HG02759 (cell line): ENCODE measurements around the gene C19orf38.
"Not testable (repeated sequence)": the region's sequence is repeated elsewhere in the genome, so short reads cannot be mapped to it uniquely, and the experiment has no call there.

Experiments
- ATAC-seq: cut with Tn5 transposase; IDR thresholded peaks from one replicate; pipeline ENCODE4 v1.9.1; 2021; ENCODE audit warnings: mild to moderate bottlenecking, moderate library complexity; ENCODE audit not compliant: unreplicated experiment

The C19orf38 gene

DNA sequence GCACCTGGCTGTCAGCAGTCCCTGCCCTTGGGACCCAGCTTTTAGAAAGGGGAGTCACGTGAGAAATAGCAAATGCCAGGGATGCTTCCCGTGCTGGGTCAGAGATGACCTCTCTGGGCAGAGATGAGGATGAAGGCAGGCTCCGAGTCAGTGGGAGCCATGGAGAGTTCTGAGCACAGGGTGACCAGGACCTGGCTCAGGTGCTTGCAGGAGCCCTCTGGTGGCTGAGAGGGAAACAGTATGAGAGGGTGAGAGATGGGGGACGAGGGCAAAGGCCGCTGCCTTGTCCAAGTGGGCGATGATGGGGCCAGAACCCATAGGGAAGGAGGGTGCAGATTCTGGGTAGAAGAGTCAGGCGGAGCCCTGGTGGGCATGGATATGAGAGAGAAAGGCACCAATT, 28.0 kb upstream of the C19orf38 start:
- no peak for ATAC-seq

DNA sequence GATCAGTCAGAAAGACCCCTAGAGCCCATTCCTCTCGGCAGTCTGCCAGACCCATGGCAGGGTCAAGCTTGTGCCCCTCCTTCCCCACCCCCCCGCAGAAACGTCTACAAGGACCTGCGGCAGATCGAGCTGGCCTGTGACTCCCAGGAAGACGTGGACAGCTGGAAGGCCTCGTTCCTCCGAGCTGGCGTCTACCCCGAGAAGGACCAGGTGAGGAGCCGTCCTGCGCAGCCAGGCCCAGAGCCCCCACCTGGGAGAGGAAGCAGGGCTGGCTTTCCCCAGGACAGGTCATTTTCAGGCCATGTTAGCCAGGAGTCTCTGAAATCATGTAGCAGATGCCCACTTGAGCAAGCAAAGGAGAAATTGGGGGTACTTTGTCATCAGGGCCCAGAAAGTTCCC, 24.5 kb upstream of the C19orf38 start:
- ATAC-seq: no peak

DNA sequence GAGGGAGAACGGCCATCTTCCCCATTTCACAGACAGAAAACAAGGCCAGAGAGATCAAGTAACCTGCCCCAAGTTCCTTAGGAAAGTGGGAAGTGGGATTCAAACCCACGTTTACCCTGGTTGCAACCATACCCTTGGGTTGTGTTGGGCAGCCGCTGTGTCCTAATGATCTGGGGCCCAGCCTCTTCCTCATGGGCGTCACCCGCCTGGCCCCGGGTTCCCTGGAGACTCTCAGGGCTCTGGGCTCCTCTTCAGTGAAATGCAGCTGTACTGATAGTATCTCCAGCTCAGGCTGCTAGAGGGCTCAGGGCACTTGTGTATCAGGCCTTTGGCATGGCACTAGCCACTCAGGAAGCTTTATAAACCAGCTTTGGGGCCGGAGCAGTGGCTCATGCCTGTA, 22.0 kb upstream of the C19orf38 start:
- no peak for ATAC-seq

DNA sequence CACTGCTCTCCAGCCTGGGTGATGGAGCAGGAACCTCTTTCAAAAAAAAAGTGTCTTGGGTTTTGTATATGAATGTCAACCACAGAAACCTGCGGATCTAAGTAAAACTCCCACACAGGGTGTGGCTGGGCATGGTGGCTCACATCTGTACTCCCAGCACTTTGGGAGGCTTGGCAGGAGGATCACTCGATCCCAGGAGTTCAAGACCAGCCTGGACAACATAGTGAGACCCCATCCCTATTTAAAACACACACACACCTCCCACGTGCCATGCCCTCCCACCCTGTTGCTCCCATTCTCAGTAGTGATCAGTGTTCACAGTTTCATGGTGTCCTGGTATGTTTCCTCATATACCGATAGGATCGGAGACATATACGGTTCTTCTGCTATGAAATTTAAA, 21.4 kb upstream of the C19orf38 start:
- ATAC-seq: no peak

DNA sequence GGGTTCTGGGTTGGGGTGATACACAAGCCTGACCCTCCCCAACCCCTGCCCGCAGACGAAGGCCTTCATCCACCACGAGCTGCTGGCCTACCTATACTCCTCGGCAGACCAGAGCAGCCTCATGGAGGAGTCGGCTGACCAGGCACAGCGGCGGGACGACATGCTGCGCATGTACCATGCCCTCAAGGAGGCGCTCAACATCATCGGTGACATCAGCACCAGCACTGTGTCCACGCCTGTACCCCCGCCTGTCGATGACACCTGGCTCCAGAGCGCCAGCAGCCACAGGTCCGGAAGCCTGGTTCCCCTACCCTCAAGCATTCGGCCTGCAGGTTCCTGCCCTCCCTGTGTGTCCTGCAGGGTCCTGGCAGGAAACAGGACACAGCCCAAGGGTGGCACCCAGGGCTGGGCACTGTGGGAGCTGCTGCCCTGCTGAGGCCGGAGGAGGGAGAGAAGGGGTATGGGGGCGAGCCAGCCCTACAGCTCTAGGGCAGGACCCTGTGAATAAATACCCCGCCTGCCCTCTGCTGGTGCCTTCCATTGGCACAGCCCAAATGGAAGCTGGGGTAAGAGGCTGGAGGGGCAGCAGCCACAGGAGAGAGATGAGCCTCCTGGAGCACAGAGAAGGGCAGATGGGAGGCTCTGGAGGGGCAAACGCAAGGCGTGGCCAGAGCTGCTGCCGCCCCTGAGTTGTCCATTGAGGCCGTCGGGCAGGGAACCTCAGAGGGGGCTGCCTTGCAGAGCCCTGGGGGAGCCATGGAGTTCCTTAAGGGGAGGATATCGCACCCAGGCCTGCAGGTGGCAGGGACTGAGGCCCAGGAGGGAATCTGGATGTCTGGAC, 19.0 kb upstream of the C19orf38 start:
- no peak for ATAC-seq

DNA sequence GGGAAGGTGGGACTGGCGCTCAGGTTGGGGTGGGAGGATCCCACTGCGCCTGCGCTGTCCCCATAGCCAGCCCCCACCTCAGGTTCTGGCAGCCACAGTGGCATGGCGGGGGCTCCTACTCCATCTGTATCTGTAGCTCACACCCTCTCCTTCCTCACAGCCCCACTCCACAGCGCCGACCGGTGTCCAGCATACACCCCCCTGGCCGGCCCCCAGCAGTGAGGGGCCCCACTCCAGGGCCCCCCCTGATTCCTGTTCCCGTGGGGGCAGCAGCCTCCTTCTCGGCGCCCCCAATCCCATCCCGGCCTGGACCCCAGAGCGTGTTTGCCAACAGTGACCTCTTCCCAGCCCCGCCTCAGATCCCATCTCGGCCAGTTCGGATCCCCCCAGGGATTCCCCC, 18.2 kb upstream of the C19orf38 start:
- no peak for ATAC-seq

DNA sequence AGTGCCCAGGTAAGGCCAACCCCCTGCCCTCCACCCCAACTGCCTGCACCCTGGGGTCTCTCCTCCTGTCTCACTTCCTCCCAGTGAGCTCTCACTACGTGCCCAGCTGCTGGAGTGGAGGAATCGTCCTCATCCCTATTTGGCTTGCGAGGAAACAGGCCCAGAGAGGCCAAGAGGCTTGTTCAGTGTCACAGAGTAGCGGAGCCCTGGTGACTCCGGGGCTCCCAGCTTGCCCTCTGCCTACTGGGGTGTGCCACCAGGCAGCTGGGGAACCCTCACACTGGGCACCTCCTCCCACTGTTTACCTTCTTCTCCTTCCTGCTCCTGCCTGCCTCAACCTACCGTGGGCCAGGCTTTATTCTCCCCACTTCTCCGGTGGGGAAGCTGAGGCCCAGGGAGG, 17.8 kb upstream of the C19orf38 start:
- ATAC-seq: no peak

DNA sequence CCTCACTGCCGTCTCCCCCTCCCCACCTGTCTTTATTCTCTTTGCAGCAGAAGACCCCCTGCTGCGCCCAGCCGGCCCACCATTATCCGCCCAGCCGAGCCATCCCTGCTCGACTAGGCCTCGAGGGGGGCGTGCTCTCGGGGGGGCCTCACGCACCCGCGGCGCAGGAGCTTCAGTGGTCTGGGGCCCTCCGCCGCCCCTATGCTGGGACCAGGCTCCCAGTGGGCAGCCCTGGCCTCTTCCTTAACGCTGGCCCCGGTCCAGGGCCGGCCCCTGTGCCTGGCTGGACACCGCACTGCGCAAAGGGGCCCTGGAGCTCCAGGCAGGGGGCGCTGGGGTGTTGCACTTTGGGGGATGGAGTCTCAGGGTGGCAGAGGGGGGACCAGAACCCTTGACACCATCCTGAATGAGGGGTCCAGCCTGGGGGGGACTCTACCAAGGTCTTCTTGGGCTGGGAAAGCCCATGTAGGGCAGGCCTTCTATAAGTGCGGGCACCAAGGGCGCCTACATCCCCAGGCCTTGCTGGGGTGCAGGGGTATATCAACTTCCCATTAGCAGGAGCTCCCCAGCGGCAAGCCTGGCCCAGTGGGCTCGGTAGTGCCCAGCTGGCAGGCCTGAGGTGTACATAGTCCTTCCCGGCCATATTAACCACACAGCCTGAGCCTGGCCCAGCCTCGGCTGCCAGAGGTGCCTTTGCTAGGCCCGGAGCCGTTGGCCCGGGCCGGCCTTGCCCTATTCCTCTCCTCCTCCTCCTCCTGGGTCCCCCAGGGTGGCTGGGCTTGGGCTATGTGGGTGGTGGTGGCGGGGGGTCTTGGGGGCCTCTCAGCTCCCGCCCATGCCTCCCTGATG, 17.1 kb upstream of the C19orf38 start:
- no peak for ATAC-seq

DNA sequence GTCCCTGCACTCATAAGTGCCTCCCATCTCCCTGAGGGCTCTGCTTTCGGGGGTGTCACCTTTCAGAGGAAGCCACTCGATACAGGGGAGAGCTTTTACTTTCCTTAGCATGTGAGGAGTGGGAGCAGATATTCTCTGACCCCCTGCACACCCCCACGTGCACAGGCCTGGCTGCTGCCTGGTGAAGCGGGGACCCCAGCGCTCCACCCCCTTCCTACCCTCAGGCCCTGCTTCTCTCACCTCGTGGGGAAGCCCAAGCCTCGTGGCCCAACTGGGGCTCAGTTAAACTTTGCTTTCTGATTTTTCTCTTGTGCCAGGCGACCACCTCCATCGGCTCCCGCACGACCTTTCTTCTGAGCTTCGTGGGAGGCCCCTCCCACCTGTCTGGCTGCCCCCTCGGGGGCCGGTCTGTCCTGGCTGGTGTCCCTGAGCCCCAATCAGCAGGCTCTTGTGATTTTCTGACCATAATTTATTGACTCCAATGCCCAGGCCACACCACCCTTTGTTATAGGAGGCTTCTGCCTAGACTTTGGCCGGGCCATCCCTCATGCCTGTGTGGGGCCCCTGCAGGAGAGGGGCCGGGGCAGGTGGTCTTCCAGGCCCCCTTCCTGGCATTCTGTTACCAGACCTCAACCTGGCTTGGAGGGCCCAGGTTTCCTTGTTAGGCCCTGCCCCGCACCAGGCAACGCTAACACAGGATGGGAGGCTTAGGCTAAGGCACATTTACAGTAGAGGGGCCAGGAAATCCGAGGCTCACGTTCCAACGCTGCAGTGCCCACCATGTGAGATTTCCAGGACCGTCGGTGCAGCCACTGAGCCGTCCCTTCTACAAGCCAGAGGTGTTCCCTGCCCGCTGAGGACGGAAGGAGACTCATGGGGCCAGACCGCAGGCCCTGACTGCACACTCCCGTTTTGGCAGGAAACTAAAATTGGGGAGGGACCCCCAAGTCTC, 16.0 kb upstream of the C19orf38 start:
- ATAC-seq: no peak

DNA sequence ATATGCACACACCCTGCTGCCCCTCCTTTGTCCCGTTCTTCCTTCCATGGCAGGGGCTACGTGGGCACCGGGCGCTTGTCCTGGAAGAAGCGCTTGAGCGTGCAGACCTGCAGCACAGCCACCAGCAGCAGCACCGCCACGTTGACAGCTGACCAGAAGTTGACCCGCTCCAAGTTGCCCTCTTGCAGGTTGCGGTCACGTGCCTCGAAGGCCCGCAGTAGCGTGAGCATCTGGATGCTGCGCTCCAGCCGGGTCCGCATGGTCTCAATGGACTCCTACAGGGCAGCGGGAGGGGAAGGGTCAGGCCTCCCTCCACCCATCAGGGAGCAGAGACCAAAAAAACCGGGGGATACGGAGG, 15.3 kb upstream of the C19orf38 start:
- ATAC-seq: no peak

DNA sequence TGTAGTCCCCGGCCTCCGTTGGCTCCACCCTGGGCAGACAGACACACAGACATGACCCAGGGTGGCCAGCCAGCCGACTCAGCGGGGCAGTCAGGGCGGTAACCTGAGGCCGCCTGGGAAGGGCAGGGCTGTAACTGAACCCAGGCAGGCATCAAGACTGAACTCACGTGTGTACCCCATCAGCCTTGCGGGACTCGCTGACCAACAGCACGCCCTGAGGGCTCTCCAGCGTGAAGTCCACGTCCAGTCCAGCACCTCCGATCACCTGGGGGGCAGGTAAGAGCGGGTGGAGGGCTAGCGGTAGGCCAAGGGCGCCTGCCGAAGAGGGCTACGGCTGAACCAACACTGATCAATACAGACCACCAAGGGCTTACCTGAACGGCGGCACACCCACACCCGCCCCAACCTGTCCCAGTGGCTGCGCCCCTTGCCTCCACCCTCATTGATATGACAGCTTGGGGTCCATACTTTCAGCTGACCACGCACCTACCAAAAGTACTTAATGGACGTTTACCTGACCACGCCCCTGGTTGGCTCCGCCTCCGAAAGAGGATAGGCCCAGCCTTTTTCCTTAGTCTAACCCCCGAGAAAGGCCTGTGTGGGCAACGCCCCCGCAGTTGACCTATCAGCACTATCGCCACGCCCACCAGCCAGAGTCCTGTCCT, 13.0 kb upstream of the C19orf38 start:
- ATAC-seq: peak; percentile 4

DNA sequence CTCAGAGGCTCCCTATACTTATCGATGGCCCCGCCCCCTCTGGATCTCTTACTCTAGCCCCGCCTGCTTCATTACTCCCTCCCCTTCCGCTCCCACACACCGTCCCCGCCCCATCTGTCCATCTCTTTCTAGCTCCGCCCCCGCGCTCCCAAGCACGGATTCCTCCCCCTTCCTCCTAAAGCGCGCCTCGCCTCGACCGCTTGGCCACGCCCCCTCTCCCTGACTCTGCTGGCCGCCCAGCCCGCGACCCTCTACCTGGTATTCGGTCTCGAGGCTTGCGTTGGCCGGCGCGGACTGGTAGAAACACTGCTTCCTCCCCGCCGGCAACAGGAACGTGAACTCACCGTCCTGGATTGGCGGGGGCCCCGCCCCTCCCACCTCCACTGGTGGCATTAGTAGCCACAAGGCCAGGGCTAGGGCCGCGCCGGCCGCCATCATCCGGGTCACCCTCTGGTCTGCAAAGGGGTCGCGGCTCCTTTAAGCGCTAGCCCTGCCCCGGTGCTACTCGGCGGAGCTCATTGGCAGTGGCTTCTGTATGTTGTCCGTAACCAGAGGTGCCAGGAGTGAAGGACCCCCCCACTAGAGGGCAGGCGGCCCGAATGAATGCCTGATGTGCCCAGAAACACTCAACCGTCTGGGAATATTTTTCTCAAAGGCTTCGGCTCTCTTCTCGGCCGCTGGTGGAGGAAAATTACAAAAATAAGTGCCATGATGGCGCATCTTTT, 12.3 kb upstream of the C19orf38 start, which contains the start of gene TMED1:
TMED1 (minus strand) TSS at position 459 of the 725 bp plus-strand sequence; CDS start at position 438, 21 bp downstream.
- ATAC-seq: peak; percentile 78

DNA sequence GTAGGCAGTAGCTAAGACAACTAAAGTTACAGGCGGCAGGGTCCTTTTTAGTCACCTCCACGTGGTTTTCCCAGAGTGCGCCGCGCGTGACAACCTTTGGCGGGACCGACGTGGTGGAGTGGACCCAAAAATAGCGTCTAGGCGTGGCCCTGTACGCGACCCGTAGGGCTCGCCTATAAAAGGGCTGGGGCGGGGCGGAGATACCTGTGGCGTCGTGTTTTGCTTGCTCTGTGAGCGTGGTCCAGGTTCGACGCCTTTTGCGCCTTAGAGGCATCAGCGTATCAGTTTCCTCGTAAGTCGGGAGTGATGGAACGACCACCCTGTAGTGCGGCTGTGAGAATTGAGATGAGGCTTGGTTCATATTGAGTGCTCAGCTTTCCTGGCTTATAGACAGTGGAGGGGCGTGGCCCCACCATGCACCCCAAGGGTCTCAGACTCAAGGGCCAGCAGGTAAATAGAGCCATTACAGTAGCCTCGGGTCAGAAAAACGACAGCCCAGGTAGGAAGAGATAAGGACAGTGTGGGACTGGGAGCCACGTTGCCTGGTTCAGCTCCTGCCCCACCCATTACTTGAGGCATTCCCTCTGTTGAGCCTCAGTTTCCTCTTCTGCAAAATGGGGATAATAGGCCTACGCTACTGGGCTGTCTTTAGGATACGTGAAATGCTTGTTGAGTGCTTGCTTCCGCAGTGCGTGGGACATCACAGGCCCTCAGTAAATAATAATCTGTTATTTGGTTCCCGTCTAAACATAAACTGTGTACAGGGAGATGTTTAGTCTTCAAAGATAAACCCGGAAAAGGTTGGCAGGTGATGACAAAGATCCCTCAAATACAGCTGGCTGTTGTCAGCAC, 11.5 kb upstream of the C19orf38 start:
- peak; percentile 18 for ATAC-seq

DNA sequence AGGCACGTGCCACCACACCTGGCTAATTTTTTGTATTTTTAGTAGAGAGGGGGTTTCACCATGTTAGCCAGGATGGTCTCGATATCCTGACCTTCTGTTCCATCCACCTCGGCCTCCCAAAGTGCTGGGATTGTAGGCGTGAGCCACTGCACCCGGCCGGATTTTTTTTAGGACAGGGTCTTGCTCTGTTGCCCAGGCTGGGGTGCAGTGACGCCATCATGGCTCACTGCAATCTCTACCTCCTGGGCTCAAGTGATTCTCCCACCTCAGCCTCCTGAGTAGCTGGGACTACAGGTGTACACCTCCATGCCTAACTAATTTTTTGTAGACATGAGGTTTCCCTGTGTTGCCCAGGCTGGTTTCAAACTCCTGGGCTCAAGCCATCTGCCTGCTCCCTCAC, 10.6 kb upstream of the C19orf38 start:
- ATAC-seq: not testable (repeated sequence)

DNA sequence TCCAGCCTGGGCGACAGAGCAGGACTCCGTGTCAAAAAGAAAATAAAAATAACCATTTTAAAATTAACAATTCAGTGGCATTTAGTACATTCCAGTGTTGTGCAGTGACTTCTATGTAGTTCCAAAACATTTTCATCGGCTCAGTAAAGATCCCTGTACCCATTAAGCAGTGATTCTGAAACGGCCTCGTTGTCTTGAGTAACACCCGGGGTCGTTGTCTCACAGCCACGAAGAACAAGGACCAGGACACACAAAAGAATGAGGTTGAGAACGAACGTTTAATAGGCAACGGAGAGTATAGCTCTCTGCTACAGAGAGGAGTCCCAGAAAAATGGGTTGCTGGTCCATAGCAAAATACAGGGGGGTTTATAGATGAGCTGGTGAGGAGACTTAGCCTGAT, 9.8 kb upstream of the C19orf38 start:
- ATAC-seq: no peak

DNA sequence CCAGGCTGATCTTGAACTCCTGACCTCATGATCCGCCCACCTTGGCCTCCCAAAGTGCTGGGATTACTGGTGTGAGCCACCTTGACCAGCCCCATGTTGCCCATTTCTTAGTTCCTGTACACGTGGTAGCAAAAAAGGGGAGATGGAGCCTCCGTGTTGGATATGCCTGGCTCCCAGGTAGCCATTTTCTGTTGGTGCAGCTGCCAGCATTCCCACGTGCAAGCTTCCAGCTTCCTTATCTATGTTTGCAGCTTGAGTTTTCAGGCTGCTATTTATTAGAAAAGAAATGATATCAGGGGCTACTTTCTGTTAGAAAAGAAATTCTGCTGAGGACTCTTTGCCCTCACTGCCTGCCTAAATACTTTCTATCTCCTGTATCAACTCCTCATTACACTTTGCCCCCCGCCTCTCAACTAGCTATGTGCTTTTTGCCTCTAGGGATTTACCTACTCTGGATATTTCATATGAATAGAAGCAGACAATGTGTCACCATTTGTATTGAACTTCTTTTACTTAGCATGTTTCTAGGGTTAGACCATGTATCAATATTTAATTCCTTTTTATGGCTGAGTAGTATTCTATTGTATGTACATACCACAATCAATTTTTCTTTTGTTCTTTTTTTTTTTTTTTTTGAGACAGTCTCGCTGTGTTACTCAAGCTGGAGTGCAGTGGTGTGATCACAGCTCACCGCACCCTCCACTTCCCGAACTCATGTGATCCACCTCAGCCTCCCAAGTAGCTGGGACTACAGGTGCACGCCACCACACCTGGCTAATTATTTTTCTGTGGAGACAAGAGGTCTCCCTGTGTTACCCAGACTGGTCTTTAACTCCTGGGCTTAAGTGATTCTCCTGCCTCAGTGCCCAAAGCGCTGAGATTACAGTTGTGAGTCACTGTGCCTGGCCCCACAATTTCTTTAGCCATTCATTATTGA, 8.8 kb upstream of the C19orf38 start:
- no peak for ATAC-seq

DNA sequence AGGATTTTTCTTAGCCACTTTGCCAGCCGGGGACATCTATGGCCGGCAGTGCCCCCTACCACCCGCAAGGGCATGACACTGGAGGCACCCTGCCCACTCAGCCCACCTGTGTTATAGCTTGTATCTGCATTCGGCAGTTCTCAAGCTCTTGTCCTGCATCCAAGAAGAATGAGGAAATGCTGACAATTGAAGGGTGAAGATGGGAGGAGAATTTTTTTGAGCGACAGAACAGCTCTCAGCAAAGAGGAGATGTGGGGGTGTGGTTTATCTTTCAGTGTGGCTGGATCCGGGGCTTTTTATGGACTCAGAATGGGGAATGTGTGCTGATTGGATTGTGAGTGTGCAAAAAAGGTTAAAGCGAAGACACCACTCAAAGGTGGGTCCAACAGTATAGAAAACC, 5.4 kb upstream of the C19orf38 start:
- ATAC-seq: no peak
